Breast epithelium (tissue), 4 donors: Measurements from ENCODE around the gene CDH13. TPM values are rescaled to one million over a fixed set of nuclear protein-coding genes. Genes with fewer than 3 reads are reported as not detected.

ENCODE experiments used
- DNase-seq, 2 donors: peaks; one replicate each; pipeline ENCODE4 v3.0.0-alpha.2; 2019; ENCODE audit warnings: low spot score in 2 of 2
- H3K27ac ChIP-seq, 2 donors: fragments of 200-600 bp; sonication (generic) in 1 of 2; one replicate each; pipeline ENCODE4 v1.5.1; 2016 to 2019; ENCODE audit warnings: mild to moderate bottlenecking in 1 of 2
- H3K27me3 ChIP-seq, 2 donors: fragments of 200-600 bp; sonication (generic) in 1 of 2; one replicate each; pipeline versions ENCODE4 v1.5.1 to v1.6.0; 2017 to 2019; ENCODE audit warnings: control low read depth in 1 of 2, mild to moderate bottlenecking in 1 of 2
- H3K36me3 ChIP-seq: fragments of 200-600 bp; one replicate; pipeline ENCODE4 v1.5.1; 2019
- H3K4me1 ChIP-seq, 2 donors: fragments of 200-600 bp; sonication (generic); one replicate each; pipeline ENCODE4 v1.5.1; 2016 to 2019; ENCODE audit warnings: control low read depth in 1 of 2
- H3K4me3 ChIP-seq, 3 donors: fragments of 200-600 bp; sonication (generic); 1 replicate in 2 of 3; 2 replicates in 1 of 3; pipeline ENCODE4 v1.5.1; 2016 to 2019; ENCODE audit warnings: mild to moderate bottlenecking in 3 of 3, moderate library complexity in 2 of 3
- H3K9me3 ChIP-seq, 2 donors: fragments of 200-600 bp; sonication (generic) in 1 of 2; one replicate each; pipeline ENCODE4 v1.5.1; 2016 to 2019; ENCODE audit warnings: control low read depth in 1 of 2
- CTCF ChIP-seq, 3 donors: fragments of 450-650 bp; IDR thresholded peaks; one replicate each; pipeline ENCODE4 v1.5.1; 2016 to 2017; ENCODE audit warnings: antibody characterized with exemption in 3 of 3, mild to moderate bottlenecking in 3 of 3, moderate library complexity in 3 of 3
- POLR2A ChIP-seq: fragments of 450-650 bp; IDR thresholded peaks from one replicate; pipeline ENCODE4 v1.6.1; 2016; ENCODE audit warnings: antibody characterized with exemption, mild to moderate bottlenecking, moderate library complexity
- POLR2AphosphoS5 ChIP-seq, 3 donors: sonication (generic); formaldehyde crosslinking; IDR thresholded peaks; one replicate each; pipeline ENCODE4 v1.6.1; 2017; ENCODE audit warnings: antibody characterized with exemption in 3 of 3
- intact Hi-C: fragments of 100-400 bp; cut with DNase I; formaldehyde crosslinking; loops from one replicate; pipeline ENCODE4 v1.15.1; 2023; ENCODE audit warnings: low total_unique reads
- total RNA-seq, 3 donors: library from RNA; depleted of rRNA; stranded (reverse); fragments of >200 nt; gene quantifications; one replicate each; pipeline ENCODE4 v1.1.0, GENCODE V29; 2016

CDH13 gene
- total RNA-seq, 3 donors from 2014 or later = 6.0 to 13.1 (median 11.5) TPM

DNA sequence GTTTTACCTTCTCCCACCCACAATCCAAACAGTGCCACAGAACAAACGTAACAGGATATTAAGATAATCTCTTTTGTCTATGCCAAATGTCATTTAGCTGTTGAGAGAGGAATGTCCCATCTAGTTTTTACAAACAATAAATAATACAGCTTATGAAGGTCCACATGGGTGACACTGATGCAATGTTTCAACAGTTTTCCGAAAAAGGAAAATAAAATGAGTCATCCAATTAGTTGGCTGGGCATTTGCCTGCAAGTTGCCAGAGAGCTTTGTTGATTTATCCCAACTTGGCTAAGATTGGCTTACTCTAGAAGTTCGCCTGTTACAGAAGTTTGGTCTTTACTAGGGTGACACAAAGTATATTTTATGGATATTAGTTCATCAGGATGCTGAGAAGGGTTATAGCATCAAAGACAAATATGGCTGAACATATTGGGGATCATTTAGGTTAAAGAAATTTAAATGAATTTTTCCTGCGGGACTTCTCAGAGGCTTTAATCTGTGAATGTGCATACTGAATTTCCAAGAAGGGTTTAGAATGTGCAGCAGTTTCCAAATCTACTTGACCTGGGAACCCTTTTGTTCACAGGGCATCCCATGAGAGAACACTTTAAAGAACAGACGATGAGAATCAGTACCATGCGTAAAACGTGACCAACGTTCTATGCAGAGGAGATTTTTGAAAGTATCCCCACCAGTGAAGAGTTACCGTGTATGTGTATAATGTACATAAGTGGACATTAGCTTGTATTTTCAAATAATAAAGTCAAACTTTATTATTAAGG is 73.1 kb downstream of the CDH13 start:
- H3K4me1 ChIP-seq = no peaks in the 10 kb centered on the region
- no peak for TF ChIP-seq CTCF (IDR thresholded peaks at IDR 0.05)
- no peak for TF ChIP-seq POLR2A
- no peak for TF ChIP-seq POLR2AphosphoS5 (IDR thresholded peaks at IDR 0.05)
- H3K36me3 ChIP-seq = no peaks in the 10 kb centered on the region
- H3K4me3 ChIP-seq = no peak overlapping the region
- intact Hi-C loops = no loop called here
- H3K9me3 ChIP-seq = no peaks in the 10 kb centered on the region
- DNase-seq = no peak
- peaks cover 0 to 10% of the 10 kb centered on the region in 2 donors for H3K27me3 ChIP-seq
- no peak overlapping the region for H3K27ac ChIP-seq

DNA sequence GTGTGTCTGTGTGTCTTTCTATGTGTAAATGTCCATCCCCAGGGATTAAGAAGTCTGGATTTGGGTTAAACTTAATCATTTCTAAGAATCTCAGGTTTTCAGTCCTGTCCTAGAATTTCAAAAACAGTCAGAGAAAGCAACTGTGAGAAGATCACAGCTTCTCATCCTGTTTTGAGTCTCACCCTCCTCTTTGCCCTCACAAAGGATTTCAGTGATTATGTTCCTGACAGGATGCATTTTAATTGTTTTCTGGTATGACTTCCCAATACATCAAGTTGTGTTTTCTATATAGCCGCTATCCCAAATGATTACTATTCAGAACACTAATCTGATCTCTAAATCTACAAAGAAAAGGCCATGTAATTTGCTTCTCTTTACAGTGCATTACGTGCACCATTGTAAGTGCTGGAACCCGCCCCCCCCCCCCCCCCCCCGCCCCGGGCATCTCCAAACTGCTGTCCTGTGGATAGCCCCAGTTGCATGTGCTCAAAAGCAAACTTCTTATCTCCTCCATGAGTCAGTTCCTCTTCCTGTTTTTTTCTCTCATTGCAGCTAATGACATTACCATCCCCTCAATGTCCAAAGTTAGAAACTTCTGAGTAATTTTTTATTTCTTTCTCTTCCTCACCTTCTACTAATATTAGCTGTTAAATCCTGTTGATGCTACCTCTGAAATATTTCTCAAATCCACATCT is 73.9 kb downstream of the CDH13 start:
- Histone ChIP-seq H3K4me3 (no peak overlapping the region), H3K27me3 (peaks cover 0 to 10% of the 10 kb centered on the region in 2 donors), H3K27ac (no peak overlapping the region), H3K36me3 (no peaks in the 10 kb centered on the region), H3K4me1 (no peaks in the 10 kb centered on the region), H3K9me3 (no peaks in the 10 kb centered on the region)
- intact Hi-C loops = no loop called here
- DNase-seq = no peak
- no peak for TF ChIP-seq POLR2A
- no peak for TF ChIP-seq POLR2AphosphoS5 (IDR thresholded peaks at IDR 0.05)
- TF ChIP-seq CTCF (IDR thresholded peaks at IDR 0.05) = no peak

- intact Hi-C loops = no loop called here
- TF ChIP-seq POLR2A = no peak
- no peak for TF ChIP-seq CTCF (IDR thresholded peaks at IDR 0.05)
- TF ChIP-seq POLR2AphosphoS5 (IDR thresholded peaks at IDR 0.05) = no peak
- Histone ChIP-seq H3K9me3 (no peaks in the 10 kb centered on the region), H3K4me1 (no peaks in the 10 kb centered on the region), H3K4me3 (no peak overlapping the region), H3K27me3 (peaks cover 0 to 13% of the 10 kb centered on the region in 2 donors), H3K27ac (no peak overlapping the region), H3K36me3 (no peaks in the 10 kb centered on the region)
- no peak for DNase-seq
Observed at GRCh38 chr16:82701442-82701955, 74.7 kb downstream of the CDH13 start.

GRCh38 chr16:82703161-82703560 is 76.4 kb downstream of the CDH13 start:
- H3K4me3 ChIP-seq = no peak overlapping the region
- H3K4me1 ChIP-seq = no peaks in the 10 kb centered on the region
- peaks cover 0 to 13% of the 10 kb centered on the region in 2 donors for H3K27me3 ChIP-seq
- no peaks in the 10 kb centered on the region for H3K9me3 ChIP-seq
- no peaks in the 10 kb centered on the region for H3K36me3 ChIP-seq
- DNase-seq = no peak
- TF ChIP-seq POLR2A (no peak), POLR2AphosphoS5 (IDR thresholded peaks at IDR 0.05) (no peak), CTCF (IDR thresholded peaks at IDR 0.05) (no peak)
- intact Hi-C loops = no loop called here
- no peak overlapping the region for H3K27ac ChIP-seq
